HG02623 (cell line): Measurements from ENCODE around the gene ZNF423.

Experiments used
- ATAC-seq: cut with Tn5 transposase; IDR thresholded peaks from one replicate; pipeline ENCODE4 v1.9.1; 2021; ENCODE audit warnings: moderate library complexity; ENCODE audit not compliant: unreplicated experiment

ZNF423 gene

GRCh38 chr16:49755313-49755620 lies 100.6 kb downstream of the ZNF423 start:
- no peak for ATAC-seq

- no peak for ATAC-seq
Measured at GRCh38 chr16:49754495-49755312, 101.2 kb downstream of the ZNF423 start.

GRCh38 chr16:49750341-49751000 lies 105.4 kb downstream of the ZNF423 start:
- no peak for ATAC-seq

- no peak for ATAC-seq
Measured at GRCh38 chr16:49749816-49750215, 106.1 kb downstream of the ZNF423 start.

GRCh38 chr16:49748322-49748721 lies 107.6 kb downstream of the ZNF423 start:
- no peak for ATAC-seq

- ATAC-seq: no peak
Measured at GRCh38 chr16:49747654-49748053, 108.3 kb downstream of the ZNF423 start.

GRCh38 chr16:49746545-49746944 lies 109.4 kb downstream of the ZNF423 start:
- no peak for ATAC-seq

- ATAC-seq: no peak
Measured at GRCh38 chr16:49745311-49745747, 110.6 kb downstream of the ZNF423 start.

- no peak for ATAC-seq
Measured at GRCh38 chr16:49744244-49745220, 111.4 kb downstream of the ZNF423 start.

GRCh38 chr16:49743658-49744057 lies 112.3 kb downstream of the ZNF423 start:
- no peak for ATAC-seq

GRCh38 chr16:49743203-49743464 lies 112.8 kb downstream of the ZNF423 start:
- no peak for ATAC-seq

- no peak for ATAC-seq
Measured at GRCh38 chr16:49742428-49743202, 113.3 kb downstream of the ZNF423 start.

- no peak for ATAC-seq
Measured at GRCh38 chr16:49740256-49740655, 115.7 kb downstream of the ZNF423 start.

- ATAC-seq: no peak
Measured at GRCh38 chr16:49739381-49739780, 116.5 kb downstream of the ZNF423 start.

- ATAC-seq: no peak
Measured at GRCh38 chr16:49738832-49739231, 117.1 kb downstream of the ZNF423 start.

GRCh38 chr16:49738001-49738400 lies 117.9 kb downstream of the ZNF423 start:
- no peak for ATAC-seq

GRCh38 chr16:49737541-49737940 lies 118.4 kb downstream of the ZNF423 start:
- ATAC-seq: no peak

- ATAC-seq: no peak
Measured at GRCh38 chr16:49734331-49734730, 121.6 kb downstream of the ZNF423 start.

- no peak for ATAC-seq
Measured at GRCh38 chr16:49733313-49734009, 122.5 kb downstream of the ZNF423 start.

GRCh38 chr16:49731911-49732310 lies 124.0 kb downstream of the ZNF423 start:
- ATAC-seq: no peak
